ENCODE measurements around the gene MPI. TPM values are rescaled to one million over a fixed set of nuclear protein-coding genes. Genes with fewer than 3 reads are reported as not detected.
A peak's percentile ranks its signal among the peaks of the same experiment; 100 is the strongest.

The MPI gene
- total and polyA plus RNA-seq, 2 of the 8 experiments (the other 6 are each of a cell fraction or from before 2014, with no cell fraction given) = 31.0 to 74.8 TPM

GRCh38 chr15:74933573-74933972 lies 43.7 kb downstream of the MPI start:
- H2BK15ac ChIP-seq (ENCODE audit: low read length) = no peak overlapping the region
- no peaks in the 10 kb centered on the region for H3K79me1 ChIP-seq (ENCODE audit: low read depth, low read length)
- H4K5ac ChIP-seq (ENCODE audit: insufficient read length, low read depth, low read length) = no peak overlapping the region
- DNase-seq (ENCODE audit: low read depth in 1 of 2, low spot score in 2 of 2) (no peak), FAIRE-seq (no peak)
- POLR2A ChIA-PET (ENCODE audit: partially characterized antibody) = interaction anchor here (0.6 to 1.9 kb wide), 3 partner anchors 9 to 19 kb away, joined by 3 to 6 read pairs (median 3); no protein-coding TSS in a partner anchor
- H3K56ac ChIP-seq (replicated peaks; ENCODE audit: insufficient read length, low read depth, low read length) = no peak overlapping the region
- no peak overlapping the region for H2BK120ac ChIP-seq (replicated peaks; ENCODE audit: low read depth, low read length)
- peak overlapping the region in 1 of 4 experiments; percentile 37; a peak in 1 of 7 replicates for H3K9ac ChIP-seq (replicated peaks in 1 of 4; ENCODE audit: extremely low read depth in 1 of 4, low read depth in 3 of 4, low read length in 3 of 4)
- peaks cover 3% of the 10 kb centered on the region in 2 experiments for H4K20me1 ChIP-seq (replicated peaks in 1 of 2; ENCODE audit: control insufficient read depth in 1 of 2, insufficient read depth in 2 of 2, low read length in 2 of 2)
- H3K23me2 ChIP-seq (ENCODE audit: low read depth, low read length) = peaks cover 3% of the 10 kb centered on the region; the same call in 1 of the 2 replicates
- no peak overlapping the region for H2AK5ac ChIP-seq (ENCODE audit: low read depth, low read length)
- no peak overlapping the region for H3K4ac ChIP-seq (replicated peaks; ENCODE audit: insufficient read length, low read depth, low read length)
- H3K18ac ChIP-seq (ENCODE audit: extremely low read depth, low read length) = no peak overlapping the region
- H3K79me2 ChIP-seq (ENCODE audit: control insufficient read depth in 1 of 2, insufficient read depth in 2 of 2, low read length in 2 of 2) = peaks cover 8 to 76% of the 10 kb centered on the region in 2 experiments
- no peak overlapping the region for H3K4me2 ChIP-seq (ENCODE audit: insufficient read depth in 1 of 2, low read depth in 2 of 2, low read length in 2 of 2)
- CTCF ChIA-PET (ENCODE audit: partially characterized antibody) = interaction anchor here (0.6 to 2.1 kb wide), 8 partner anchors 8 to 98 kb away, joined by 3 to 9 read pairs (median 4); partner anchors contain the start of gene PPCDC
- no peak overlapping the region for H3K27ac ChIP-seq (ENCODE audit: low read depth, low read length)
- no peaks in the 10 kb centered on the region for H3K4me1 ChIP-seq (replicated peaks in 1 of 4; ENCODE audit: control insufficient read depth in 3 of 4, insufficient read depth in 4 of 4, low read length in 3 of 4)
- no peak overlapping the region for H2BK20ac ChIP-seq (ENCODE audit: low read length)
- no peak overlapping the region for H3K23ac ChIP-seq (ENCODE audit: insufficient read length)
- H2AFZ ChIP-seq (ENCODE audit: low read length) = no peak overlapping the region
- WGBS, 2 experiments (ENCODE audit: extremely low coverage in 1 of 2, insufficient coverage in 1 of 2, insufficient read length in 1 of 2, insufficient replicate concordance in 2 of 2, low coverage in 1 of 2, low lambda C conversion rate in 2 of 2, missing lambda C conversion rate in 1 of 2) = 89% methylated on average over 2 of the region's 2 CpGs; no CpG with 5 or more reads in 1 of the 2 experiments
- H3K36me3 ChIP-seq (ENCODE audit: control insufficient read depth in 2 of 4, insufficient read depth in 4 of 4, low read length in 3 of 4) = peaks cover 2 to 25% (median 11%) of the 10 kb centered on the region in 4 experiments; a peak in 6 of 8 replicates
- no peak overlapping the region for H4K91ac ChIP-seq (replicated peaks; ENCODE audit: insufficient read length, low read length)
- H4K8ac ChIP-seq (ENCODE audit: extremely low read depth, insufficient read depth, low read length) = no peak overlapping the region
- TF ChIP-seq TAF1 (IDR thresholded peaks at IDR 0.05; ENCODE audit: low read depth, low read length) (no peak), ZNF274 (IDR thresholded peaks at IDR 0.05; ENCODE audit: borderline replicate concordance, extremely low read depth, low read length) (no peak), TCF12 (IDR thresholded peaks at IDR 0.05; ENCODE audit: low read depth, low read length) (no peak), GABPA (IDR thresholded peaks at IDR 0.05; ENCODE audit: borderline replicate concordance, insufficient read depth, low read length) (no peak), KDM1A (IDR thresholded peaks at IDR 0.05; ENCODE audit: borderline replicate concordance, low read length) (no peak), YY1 (IDR thresholded peaks at IDR 0.05; ENCODE audit: low read depth, low read length) (no peak)
- no peaks in the 10 kb centered on the region for H3K27me3 ChIP-seq (replicated peaks in 1 of 4; ENCODE audit: control insufficient read depth in 3 of 4, extremely low read depth in 1 of 4, insufficient read depth in 3 of 4, low read length in 3 of 4)
- no peak overlapping the region for H3K4me3 ChIP-seq (ENCODE audit: extremely low read depth in 1 of 4, insufficient read depth in 2 of 4, low read depth in 3 of 4, low read length in 4 of 4)
- H2BK12ac ChIP-seq (ENCODE audit: low read depth, low read length) = no peak overlapping the region
- no peak overlapping the region for H3K14ac ChIP-seq (ENCODE audit: insufficient read length)
- H2BK5ac ChIP-seq (ENCODE audit: low read depth, low read length) = no peak overlapping the region
- H3K9me3 ChIP-seq (ENCODE audit: insufficient read depth in 2 of 2, low read depth in 1 of 2, low read length in 1 of 2) = no peaks in the 10 kb centered on the region
